Body of pancreas (tissue), 4 donors: Measurements from ENCODE around the gene YOD1.

Experiments
- POLR2A ChIP-seq, 3 donors: fragments of 450-650 bp; IDR thresholded peaks; one replicate each; pipeline ENCODE4 v1.6.1; 2016; ENCODE audit warnings: antibody characterized with exemption in 3 of 3, mild to moderate bottlenecking in 2 of 3
- TF ChIP-seq, protein P1 (sequence below), 7 experiments: fragments of 450-650 bp in 4 of 7; fragments of 200-600 bp in 3 of 7; sonication (generic) in 3 of 7; IDR thresholded peaks; one replicate each; pipeline ENCODE4 v1.5.1; 2016 to 2019; ENCODE audit warnings: antibody characterized with exemption in 7 of 7

DNA sequence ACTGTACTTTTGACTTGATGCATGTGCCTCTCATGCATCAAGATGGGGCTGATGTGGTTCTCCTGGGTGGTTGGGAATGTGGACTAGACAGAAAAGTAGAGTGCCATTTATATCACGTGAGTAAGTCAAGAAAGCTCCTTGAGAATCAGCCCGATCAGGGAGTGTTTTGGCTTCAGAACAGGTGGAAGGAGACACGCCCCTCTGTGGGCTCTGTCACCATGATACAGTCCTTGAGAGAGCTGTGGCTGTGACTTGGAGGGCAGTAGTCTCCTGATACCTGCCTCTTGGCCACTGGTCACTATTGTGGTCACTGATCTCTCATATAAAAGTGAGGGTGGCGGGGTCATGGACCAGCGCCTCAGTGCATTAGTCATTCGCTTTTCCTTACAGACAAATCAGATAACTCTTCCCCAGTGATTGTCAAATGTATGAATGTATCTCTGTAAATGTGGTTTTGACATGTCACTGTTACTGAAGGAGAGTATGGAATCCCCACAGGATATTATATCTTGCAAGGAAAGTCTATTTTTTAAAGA, 28.8 kb upstream of the YOD1 start:
- no peak for TF ChIP-seq POLR2A (IDR thresholded peaks at IDR 0.05)
- TF ChIP-seq, protein P1, sequence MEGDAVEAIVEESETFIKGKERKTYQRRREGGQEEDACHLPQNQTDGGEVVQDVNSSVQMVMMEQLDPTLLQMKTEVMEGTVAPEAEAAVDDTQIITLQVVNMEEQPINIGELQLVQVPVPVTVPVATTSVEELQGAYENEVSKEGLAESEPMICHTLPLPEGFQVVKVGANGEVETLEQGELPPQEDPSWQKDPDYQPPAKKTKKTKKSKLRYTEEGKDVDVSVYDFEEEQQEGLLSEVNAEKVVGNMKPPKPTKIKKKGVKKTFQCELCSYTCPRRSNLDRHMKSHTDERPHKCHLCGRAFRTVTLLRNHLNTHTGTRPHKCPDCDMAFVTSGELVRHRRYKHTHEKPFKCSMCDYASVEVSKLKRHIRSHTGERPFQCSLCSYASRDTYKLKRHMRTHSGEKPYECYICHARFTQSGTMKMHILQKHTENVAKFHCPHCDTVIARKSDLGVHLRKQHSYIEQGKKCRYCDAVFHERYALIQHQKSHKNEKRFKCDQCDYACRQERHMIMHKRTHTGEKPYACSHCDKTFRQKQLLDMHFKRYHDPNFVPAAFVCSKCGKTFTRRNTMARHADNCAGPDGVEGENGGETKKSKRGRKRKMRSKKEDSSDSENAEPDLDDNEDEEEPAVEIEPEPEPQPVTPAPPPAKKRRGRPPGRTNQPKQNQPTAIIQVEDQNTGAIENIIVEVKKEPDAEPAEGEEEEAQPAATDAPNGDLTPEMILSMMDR (IDR thresholded peaks at IDR 0.05): no peak
